ENCODE measurements around the gene EDA.

EDA gene

DNA sequence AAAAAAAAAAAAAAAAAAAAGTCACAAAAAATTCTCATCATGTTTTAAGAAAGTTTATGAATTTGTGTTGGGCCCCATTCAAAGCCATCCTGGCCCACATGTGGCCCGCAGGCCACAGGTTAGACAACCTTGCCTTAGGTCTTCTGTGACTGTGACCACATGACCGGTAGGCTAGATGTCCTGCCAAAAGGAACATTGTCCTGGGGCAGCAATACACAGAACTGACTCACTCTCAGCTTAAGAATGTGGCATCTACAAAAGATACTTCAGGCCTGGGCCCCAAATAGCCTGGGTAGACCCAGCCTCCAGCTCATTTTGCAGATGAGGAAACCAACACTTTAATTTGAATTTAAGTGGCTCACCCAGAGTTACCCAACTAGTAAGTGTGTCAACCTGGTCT, 423.8 kb downstream of the EDA start:
- TF ChIP-seq, protein P1, sequence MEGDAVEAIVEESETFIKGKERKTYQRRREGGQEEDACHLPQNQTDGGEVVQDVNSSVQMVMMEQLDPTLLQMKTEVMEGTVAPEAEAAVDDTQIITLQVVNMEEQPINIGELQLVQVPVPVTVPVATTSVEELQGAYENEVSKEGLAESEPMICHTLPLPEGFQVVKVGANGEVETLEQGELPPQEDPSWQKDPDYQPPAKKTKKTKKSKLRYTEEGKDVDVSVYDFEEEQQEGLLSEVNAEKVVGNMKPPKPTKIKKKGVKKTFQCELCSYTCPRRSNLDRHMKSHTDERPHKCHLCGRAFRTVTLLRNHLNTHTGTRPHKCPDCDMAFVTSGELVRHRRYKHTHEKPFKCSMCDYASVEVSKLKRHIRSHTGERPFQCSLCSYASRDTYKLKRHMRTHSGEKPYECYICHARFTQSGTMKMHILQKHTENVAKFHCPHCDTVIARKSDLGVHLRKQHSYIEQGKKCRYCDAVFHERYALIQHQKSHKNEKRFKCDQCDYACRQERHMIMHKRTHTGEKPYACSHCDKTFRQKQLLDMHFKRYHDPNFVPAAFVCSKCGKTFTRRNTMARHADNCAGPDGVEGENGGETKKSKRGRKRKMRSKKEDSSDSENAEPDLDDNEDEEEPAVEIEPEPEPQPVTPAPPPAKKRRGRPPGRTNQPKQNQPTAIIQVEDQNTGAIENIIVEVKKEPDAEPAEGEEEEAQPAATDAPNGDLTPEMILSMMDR (IDR thresholded peaks at IDR 0.05; ENCODE audit: insufficient read depth, low read depth, low read length, missing control alignments) = no peak
- peak; percentile 48 for DNase-seq (ENCODE audit: low read depth)
- no peak overlapping the region for H3K4me3 ChIP-seq (ENCODE audit: low read length)

DNA sequence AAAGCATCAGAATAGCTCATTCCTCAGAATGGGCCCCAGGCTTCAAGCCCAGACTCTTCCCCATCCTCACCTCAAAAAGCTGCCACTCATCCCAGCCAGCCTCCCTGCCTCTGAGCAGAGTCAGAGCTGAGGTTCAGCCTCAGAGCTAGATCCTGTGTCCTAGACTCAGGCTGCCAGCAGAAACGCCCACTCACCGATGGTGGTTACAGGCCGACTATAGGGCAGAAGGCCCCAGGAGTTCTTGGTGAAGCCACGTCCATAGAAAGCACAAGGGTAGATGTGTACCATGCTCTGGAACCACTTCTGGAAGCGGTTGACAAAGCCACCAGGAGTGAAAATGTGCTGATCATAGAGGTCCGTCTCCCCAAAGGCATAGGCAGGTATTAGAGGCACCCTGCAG, 426.1 kb downstream of the EDA start:
- no peak for DNase-seq (ENCODE audit: low read depth)
- H3K4me3 ChIP-seq (ENCODE audit: low read length) = no peak overlapping the region
- TF ChIP-seq, protein P1 (IDR thresholded peaks at IDR 0.05; ENCODE audit: insufficient read depth, low read depth, low read length, missing control alignments) = no peak

DNA sequence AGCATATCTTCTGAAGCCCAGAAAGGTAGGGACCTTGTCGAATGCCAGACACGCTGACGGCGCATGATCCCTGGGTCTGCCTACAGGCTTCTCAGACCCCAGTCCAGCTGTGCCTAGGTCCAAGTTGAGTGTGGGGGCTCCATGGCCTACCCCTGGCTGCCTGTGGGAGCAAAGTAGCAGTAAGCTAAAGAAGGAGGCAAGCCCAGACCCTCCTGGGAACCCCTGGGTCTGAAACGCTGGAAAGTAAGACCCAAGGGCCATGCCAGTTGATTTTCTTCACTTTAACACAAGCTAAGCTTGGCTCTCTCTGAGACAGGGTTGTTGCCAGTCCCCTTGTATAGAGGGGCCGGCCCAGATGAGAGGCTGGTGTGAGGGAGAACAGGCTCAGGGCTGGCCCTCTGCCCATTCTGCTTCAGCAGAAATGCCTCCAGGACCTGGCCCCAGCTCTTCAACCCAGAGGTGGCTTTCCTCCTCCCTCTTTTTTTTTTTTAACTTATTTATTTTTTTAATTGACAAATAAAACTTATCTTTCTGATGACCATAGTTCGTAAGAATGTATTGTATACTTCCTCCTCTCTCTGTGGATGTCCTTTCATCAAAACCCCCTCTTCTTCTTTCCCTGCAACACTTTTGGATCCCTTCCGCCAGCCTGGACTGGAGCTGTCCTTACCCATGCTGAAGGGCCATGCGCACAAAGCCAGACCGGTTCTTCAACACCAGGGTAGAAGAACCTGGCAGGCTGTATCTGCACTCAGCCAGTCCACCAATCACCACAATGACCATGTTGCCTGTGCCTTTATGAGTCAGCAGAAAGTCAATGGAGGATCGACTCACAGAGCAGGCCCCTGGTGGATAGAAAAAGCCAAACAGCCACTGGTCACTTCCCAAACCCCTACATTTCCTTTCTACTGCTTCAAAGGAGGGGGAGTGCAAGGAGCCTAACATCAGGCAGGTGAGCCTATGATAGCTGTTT, 426.8 kb downstream of the EDA start:
- H3K4me3 ChIP-seq (ENCODE audit: low read length) = no peak overlapping the region
- TF ChIP-seq, protein P1 (IDR thresholded peaks at IDR 0.05; ENCODE audit: insufficient read depth, low read depth, low read length, missing control alignments) = peak; percentile 20
- DNase-seq (ENCODE audit: low read depth) = peak; percentile 63

DNA sequence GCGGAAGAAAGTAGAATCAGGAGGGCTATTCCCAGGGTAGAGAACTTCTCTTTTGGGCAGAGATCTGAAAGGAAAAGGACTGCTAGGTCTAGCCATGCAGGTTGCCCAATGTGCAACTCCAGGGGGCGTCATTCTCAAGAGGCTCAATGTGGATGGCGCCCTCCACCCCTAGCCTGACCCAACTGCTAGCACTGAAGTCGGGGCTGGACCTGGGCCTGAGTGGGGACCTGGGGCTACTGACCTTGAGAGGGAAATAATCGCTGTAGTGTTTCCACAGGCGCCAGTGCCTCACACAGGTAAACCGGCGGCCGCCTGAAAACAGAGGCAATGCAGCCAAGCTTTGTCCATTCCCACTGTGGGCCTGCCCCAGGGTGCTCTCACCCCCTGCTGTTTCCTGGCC, 427.8 kb downstream of the EDA start:
- TF ChIP-seq, protein P1 (IDR thresholded peaks at IDR 0.05; ENCODE audit: insufficient read depth, low read depth, low read length, missing control alignments) = no peak
- no peak overlapping the region for H3K4me3 ChIP-seq (ENCODE audit: low read length)
- DNase-seq (ENCODE audit: low read depth) = no peak

DNA sequence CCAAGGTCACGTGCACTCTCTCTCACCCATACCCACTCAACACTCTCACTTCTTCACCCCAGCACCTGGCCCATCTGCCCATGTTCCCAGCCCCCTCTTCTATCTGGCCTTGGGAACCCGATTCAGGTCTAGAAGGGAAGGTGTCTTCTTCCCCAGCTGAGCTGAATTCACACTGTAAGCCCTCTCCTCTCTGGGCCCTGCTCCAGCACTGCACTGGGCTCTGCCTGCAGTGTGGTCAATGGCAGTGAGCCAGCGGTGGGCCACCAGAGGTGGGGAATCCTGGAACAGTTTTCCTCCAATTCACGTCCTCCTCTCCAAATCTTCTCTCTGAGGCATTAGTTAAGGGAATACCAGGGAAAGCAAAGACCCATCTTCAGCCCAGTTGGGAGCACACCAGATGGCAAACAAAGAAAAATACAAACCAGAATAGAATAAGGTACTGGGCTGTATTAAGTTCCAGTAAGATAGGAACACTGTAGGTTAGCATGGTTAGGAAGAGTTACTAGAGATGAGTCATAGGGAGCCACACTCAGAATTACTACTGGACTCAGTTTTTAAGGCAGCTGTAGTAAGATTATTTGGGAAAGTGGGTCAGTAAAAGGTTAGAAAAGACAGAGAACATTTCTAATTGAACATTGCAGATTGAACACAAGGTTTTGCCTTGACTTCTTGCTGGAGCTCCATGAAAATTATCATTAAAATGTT, 428.8 kb downstream of the EDA start:
- H3K4me3 ChIP-seq (ENCODE audit: low read length) = no peak overlapping the region
- TF ChIP-seq, protein P1 (IDR thresholded peaks at IDR 0.05; ENCODE audit: insufficient read depth, low read depth, low read length, missing control alignments) = no peak
- DNase-seq (ENCODE audit: low read depth) = peak; percentile 16

DNA sequence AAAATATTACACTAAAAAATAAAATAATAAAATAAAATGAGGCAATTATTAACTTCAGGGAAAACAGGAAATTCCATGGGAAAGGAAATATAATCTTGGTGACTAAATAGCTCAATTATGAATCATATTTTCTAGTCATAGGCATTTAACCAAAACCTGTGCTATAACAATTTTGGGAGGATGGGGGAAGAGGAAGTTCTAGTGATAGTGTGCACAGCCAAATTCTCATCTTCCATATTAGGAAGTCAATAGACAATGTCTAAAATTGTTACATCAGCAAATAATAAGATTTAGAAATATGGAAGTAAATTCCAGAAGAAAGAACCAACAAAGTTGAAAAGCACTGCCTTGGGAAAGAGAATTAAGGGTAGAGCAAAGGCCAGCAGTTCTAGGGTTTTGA, 431.1 kb downstream of the EDA start:
- no peak overlapping the region for H3K4me3 ChIP-seq (ENCODE audit: low read length)
- DNase-seq (ENCODE audit: low read depth) = peak; percentile 21
- TF ChIP-seq, protein P1 (IDR thresholded peaks at IDR 0.05; ENCODE audit: insufficient read depth, low read depth, low read length, missing control alignments) = no peak
